PC-9 (cell line): Measurements from ENCODE around the gene NCK2. TPM values are rescaled to one million over a fixed set of nuclear protein-coding genes. Genes with fewer than 3 reads are reported as not detected.

Source experiments
- BruUV-seq: library from RNA; stranded (reverse); fragments of 400-500 nt; replicated peaks from 2 replicates; lab custom pipeline; 2021; lab: Mats Ljungman, UMichigan
- CTCF ChIA-PET: fragments of 300-600 bp; sonication (Branson Sonifier 250); formaldehyde crosslinking; loops from one replicate; lab custom pipeline; 2022; ENCODE audit warnings: antibody characterized with exemption; lab: Charles Lee
- POLR2A ChIA-PET: fragments of 300-600 bp; sonication (Branson Sonifier 250); formaldehyde crosslinking; loops from one replicate; lab custom pipeline; 2022; ENCODE audit warnings: antibody characterized with exemption; ENCODE audit not compliant: unreplicated experiment; lab: Charles Lee
- DNase-seq, 2 experiments: peaks; one replicate each; pipeline versions ENCODE4 v3.0.0 to v3.0.0-alpha.2; 2015 to 2022; ENCODE audit warnings: mixed read lengths in 1 of 2
- H2AFZ ChIP-seq: fragments of 200-600 bp; sonication (generic); 2 replicates; pipeline ENCODE4 v1.8.1; 2017; ENCODE audit warnings: antibody characterized with exemption
- H3F3A ChIP-seq: fragments of 200-600 bp; sonication (generic); 2 replicates; pipeline ENCODE4 v1.8.1; 2017; ENCODE audit warnings: antibody characterized with exemption, mild to moderate bottlenecking, low read depth; ENCODE audit not compliant: insufficient read depth
- H3K27ac ChIP-seq: fragments of 200-600 bp; sonication (generic); 2 replicates; pipeline ENCODE4 v1.6.1; 2016; ENCODE audit warnings: mixed run types
- H3K27me3 ChIP-seq: fragments of 200-600 bp; sonication (generic); 2 replicates; pipeline ENCODE4 v1.6.1; 2016; ENCODE audit warnings: low read depth, mixed run types; ENCODE audit not compliant: insufficient read depth
- H3K36me3 ChIP-seq: fragments of 200-600 bp; sonication (generic); 2 replicates; pipeline ENCODE4 v1.6.1; 2016; ENCODE audit warnings: low read depth, mixed run types
- H3K4me1 ChIP-seq: fragments of 200-600 bp; sonication (generic); replicated peaks from 2 replicates; pipeline ENCODE4 v1.6.1; 2016; ENCODE audit warnings: mixed run types; ENCODE audit not compliant: insufficient read depth
- H3K4me2 ChIP-seq: fragments of 200-600 bp; sonication (generic); 2 replicates; pipeline ENCODE4 v1.6.1; 2017; ENCODE audit warnings: mixed run types
- H3K4me3 ChIP-seq: fragments of 200-600 bp; sonication (generic); 2 replicates; pipeline ENCODE4 v1.6.1; 2016; ENCODE audit warnings: mixed run types
- H3K79me2 ChIP-seq: fragments of 200-600 bp; sonication (generic); 2 replicates; pipeline ENCODE4 v1.6.1; 2017; ENCODE audit warnings: low read depth, mixed run types
- H3K9me2 ChIP-seq: fragments of 200-600 bp; sonication (generic); 2 replicates; pipeline ENCODE4 v1.8.1; 2017; ENCODE audit warnings: mild to moderate bottlenecking; ENCODE audit not compliant: insufficient read depth
- H3K9me3 ChIP-seq: fragments of 200-600 bp; sonication (generic); 2 replicates; pipeline ENCODE4 v1.8.1; 2016; ENCODE audit warnings: low read depth; ENCODE audit not compliant: insufficient read depth
- H4K20me1 ChIP-seq: fragments of 200-600 bp; sonication (generic); 2 replicates; pipeline ENCODE4 v1.8.1; 2017; ENCODE audit not compliant: insufficient read depth
- EZH2 ChIP-seq: fragments of 200-600 bp; sonication (generic); IDR thresholded peaks from 2 replicates; pipeline ENCODE4 v1.8.0; 2017; ENCODE audit warnings: antibody characterized with exemption, low read depth
- intact Hi-C: fragments of 100-400 bp; cut with micrococcal nuclease; formaldehyde crosslinking; loops from one replicate; pipeline ENCODE4 v1.10.0; 2022; ENCODE audit not compliant: unreplicated experiment
- total RNA-seq: library from RNA; stranded (reverse); gene quantifications from 2 replicates; pipeline ENCODE4 v1.2.3, GENCODE V29; 2021
- TF ChIP-seq, protein P1 (sequence below): fragments of 200-600 bp; sonication (generic); conservative IDR thresholded peaks from 2 replicates; pipeline ENCODE4 v1.6.1; 2017; ENCODE audit warnings: mixed run types, antibody characterized with exemption, mild to moderate bottlenecking, moderate library complexity

NCK2 gene
- total RNA-seq, 1 experiment from 2014 or later = 26.0 TPM

DNA sequence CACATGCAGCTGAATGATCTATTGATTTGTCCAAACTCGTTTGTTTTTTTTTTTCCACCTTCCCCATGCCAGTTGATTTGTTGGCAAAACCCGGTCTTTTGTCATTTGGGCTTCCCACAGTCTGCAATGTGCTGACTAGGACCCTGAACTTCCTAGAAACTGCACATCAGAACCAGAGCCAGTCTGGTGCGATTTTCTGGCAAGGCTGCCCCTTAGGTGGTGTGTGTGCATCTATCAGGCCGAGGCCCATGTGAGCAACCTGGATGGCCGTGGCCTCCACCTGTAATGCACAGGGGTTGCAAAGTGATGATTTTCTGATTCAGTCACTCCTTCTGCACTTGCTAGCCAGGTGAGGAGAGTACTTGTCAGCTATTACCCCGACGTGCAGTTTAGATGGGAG is 47.8 kb downstream of the NCK2 start:
- Histone ChIP-seq H3K4me3 (no peak overlapping the region), H3K27me3 (no peaks in the 10 kb centered on the region), H4K20me1 (peaks cover 4% of the 10 kb centered on the region; the same call in 1 of the 2 replicates), H3K27ac (no peak overlapping the region), H3K4me2 (no peak overlapping the region), H3K79me2 (no peaks in the 10 kb centered on the region), H3K36me3 (no peaks in the 10 kb centered on the region), H3K9me3 (no peaks in the 10 kb centered on the region), H3K9me2 (no peaks in the 10 kb centered on the region), H3F3A (no peaks in the 10 kb centered on the region), H3K4me1 (no peaks in the 10 kb centered on the region), H2AFZ (no peak overlapping the region)
- POLR2A ChIA-PET = no interaction called here
- no peak for DNase-seq
- intact Hi-C loops = no loop called here
- BruUV-seq = no TSS peak
- CTCF ChIA-PET = no interaction called here
- TF ChIP-seq, protein P1, sequence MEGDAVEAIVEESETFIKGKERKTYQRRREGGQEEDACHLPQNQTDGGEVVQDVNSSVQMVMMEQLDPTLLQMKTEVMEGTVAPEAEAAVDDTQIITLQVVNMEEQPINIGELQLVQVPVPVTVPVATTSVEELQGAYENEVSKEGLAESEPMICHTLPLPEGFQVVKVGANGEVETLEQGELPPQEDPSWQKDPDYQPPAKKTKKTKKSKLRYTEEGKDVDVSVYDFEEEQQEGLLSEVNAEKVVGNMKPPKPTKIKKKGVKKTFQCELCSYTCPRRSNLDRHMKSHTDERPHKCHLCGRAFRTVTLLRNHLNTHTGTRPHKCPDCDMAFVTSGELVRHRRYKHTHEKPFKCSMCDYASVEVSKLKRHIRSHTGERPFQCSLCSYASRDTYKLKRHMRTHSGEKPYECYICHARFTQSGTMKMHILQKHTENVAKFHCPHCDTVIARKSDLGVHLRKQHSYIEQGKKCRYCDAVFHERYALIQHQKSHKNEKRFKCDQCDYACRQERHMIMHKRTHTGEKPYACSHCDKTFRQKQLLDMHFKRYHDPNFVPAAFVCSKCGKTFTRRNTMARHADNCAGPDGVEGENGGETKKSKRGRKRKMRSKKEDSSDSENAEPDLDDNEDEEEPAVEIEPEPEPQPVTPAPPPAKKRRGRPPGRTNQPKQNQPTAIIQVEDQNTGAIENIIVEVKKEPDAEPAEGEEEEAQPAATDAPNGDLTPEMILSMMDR = no peak
- no peak for TF ChIP-seq EZH2

DNA sequence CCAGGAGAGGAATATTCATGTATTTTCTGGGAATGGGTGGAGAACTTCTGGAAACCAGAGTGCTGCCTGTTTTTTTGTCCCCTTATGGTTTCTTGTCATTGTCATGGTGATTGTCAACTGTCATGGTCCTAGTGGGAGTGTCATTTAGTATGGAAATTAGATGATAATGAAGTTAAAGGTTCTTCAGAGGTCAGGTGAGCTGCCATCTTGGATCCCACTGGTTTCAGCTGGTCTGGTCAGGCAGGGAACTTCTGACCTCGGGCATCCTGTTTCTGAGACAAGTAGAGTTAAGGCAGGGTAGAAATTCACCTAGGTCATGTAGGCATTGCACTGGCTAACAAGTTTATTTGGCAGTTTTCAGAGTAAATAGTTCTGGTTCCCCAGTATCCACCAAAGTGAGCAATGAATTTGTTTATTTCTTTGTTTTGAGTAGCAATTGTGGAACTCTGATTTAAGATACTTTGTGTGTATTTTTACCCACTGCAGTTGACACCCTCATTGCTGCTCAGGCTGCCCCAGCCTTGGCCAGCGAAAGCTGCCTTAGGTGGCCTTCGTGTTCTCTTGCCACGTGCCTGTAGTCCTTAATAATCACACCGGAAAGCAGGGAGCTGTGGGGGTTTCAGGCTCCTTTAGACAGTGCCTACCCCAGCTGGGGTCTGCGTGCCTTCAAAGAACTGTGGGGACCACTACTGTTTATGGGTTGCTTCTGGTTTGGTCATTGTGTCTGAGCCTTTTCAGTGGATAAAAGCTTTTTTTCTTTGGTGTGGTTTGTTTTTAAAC is 48.7 kb downstream of the NCK2 start:
- Histone ChIP-seq H3K9me2 (no peaks in the 10 kb centered on the region), H3K79me2 (no peaks in the 10 kb centered on the region), H2AFZ (no peak overlapping the region), H3K9me3 (no peaks in the 10 kb centered on the region), H4K20me1 (peaks cover 4% of the 10 kb centered on the region; the same call in 1 of the 2 replicates), H3K4me1 (no peaks in the 10 kb centered on the region), H3K4me2 (no peak overlapping the region), H3K27ac (no peak overlapping the region), H3F3A (no peaks in the 10 kb centered on the region), H3K4me3 (no peak overlapping the region), H3K36me3 (no peaks in the 10 kb centered on the region), H3K27me3 (no peaks in the 10 kb centered on the region)
- DNase-seq = no peak
- BruUV-seq = no TSS peak
- CTCF ChIA-PET = no interaction called here
- TF ChIP-seq, protein P1 = no peak
- TF ChIP-seq EZH2 = no peak
- POLR2A ChIA-PET = no interaction called here
- intact Hi-C loops = no loop called here

DNA sequence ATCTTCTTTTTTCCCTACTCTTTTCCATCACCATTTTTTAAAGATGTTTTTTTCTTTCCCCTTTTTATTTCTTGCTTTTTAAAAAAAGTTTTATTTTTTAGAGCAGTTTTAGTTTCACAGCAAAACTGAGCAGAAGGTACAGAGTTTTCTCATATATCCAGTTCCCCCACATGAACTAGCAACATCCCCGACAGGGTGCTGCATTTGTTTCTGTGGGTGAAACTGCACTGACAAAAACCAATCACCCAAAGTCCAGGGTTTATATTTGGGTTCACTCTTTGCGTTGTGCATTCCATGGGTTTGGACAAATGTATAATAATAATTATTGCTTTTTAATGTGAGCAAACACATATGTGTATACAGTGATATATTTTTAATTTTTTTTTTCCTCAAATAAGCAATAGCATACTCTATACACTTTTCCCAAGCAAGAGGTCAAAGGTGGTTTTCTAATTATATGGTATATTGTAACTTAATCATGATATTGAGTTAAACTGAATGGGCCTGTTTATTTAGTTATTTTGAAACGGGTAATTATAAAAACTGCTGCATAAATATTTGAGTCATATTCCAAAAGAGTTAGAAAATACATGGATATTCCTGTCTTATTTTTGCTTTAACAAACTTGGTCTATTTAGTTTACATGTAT is 50.3 kb downstream of the NCK2 start:
- POLR2A ChIA-PET = no interaction called here
- H3K27ac ChIP-seq = no peak overlapping the region
- H3K9me3 ChIP-seq = no peaks in the 10 kb centered on the region
- H3K9me2 ChIP-seq = no peaks in the 10 kb centered on the region
- H3K27me3 ChIP-seq = no peaks in the 10 kb centered on the region
- TF ChIP-seq, protein P1 = no peak
- TF ChIP-seq EZH2 = no peak
- H3K36me3 ChIP-seq = no peaks in the 10 kb centered on the region
- intact Hi-C loops = no loop called here
- no peak overlapping the region for H3K4me3 ChIP-seq
- no peak for DNase-seq
- no peaks in the 10 kb centered on the region for H3K4me1 ChIP-seq
- no peaks in the 10 kb centered on the region for H3F3A ChIP-seq
- CTCF ChIA-PET = no interaction called here
- H4K20me1 ChIP-seq = peaks cover 4% of the 10 kb centered on the region; the same call in 1 of the 2 replicates
- H3K4me2 ChIP-seq = no peak overlapping the region
- BruUV-seq = no TSS peak
- no peak overlapping the region for H2AFZ ChIP-seq
- H3K79me2 ChIP-seq = no peaks in the 10 kb centered on the region
